PC-9 (cell line): Measurements from ENCODE around the gene C6orf136. TPM values are rescaled to one million over a fixed set of nuclear protein-coding genes. Genes with fewer than 3 reads are reported as not detected.

Experiments used
- BruUV-seq: library from RNA; stranded (reverse); fragments of 400-500 nt; replicated peaks from 2 replicates; lab custom pipeline; 2021; lab: Mats Ljungman, UMichigan
- CTCF ChIA-PET: fragments of 300-600 bp; sonication (Branson Sonifier 250); formaldehyde crosslinking; loops from one replicate; lab custom pipeline; 2022; ENCODE audit warnings: antibody characterized with exemption; lab: Charles Lee
- POLR2A ChIA-PET: fragments of 300-600 bp; sonication (Branson Sonifier 250); formaldehyde crosslinking; loops from one replicate; lab custom pipeline; 2022; ENCODE audit warnings: antibody characterized with exemption; ENCODE audit not compliant: unreplicated experiment; lab: Charles Lee
- DNase-seq, 2 experiments: peaks; one replicate each; pipeline versions ENCODE4 v3.0.0 to v3.0.0-alpha.2; 2015 to 2022; ENCODE audit warnings: mixed read lengths in 1 of 2
- H2AFZ ChIP-seq: fragments of 200-600 bp; sonication (generic); 2 replicates; pipeline ENCODE4 v1.8.1; 2017; ENCODE audit warnings: antibody characterized with exemption
- H3F3A ChIP-seq: fragments of 200-600 bp; sonication (generic); 2 replicates; pipeline ENCODE4 v1.8.1; 2017; ENCODE audit warnings: antibody characterized with exemption, mild to moderate bottlenecking, low read depth; ENCODE audit not compliant: insufficient read depth
- H3K27ac ChIP-seq: fragments of 200-600 bp; sonication (generic); 2 replicates; pipeline ENCODE4 v1.6.1; 2016; ENCODE audit warnings: mixed run types
- H3K27me3 ChIP-seq: fragments of 200-600 bp; sonication (generic); 2 replicates; pipeline ENCODE4 v1.6.1; 2016; ENCODE audit warnings: low read depth, mixed run types; ENCODE audit not compliant: insufficient read depth
- H3K36me3 ChIP-seq: fragments of 200-600 bp; sonication (generic); 2 replicates; pipeline ENCODE4 v1.6.1; 2016; ENCODE audit warnings: low read depth, mixed run types
- H3K4me1 ChIP-seq: fragments of 200-600 bp; sonication (generic); replicated peaks from 2 replicates; pipeline ENCODE4 v1.6.1; 2016; ENCODE audit warnings: mixed run types; ENCODE audit not compliant: insufficient read depth
- H3K4me2 ChIP-seq: fragments of 200-600 bp; sonication (generic); 2 replicates; pipeline ENCODE4 v1.6.1; 2017; ENCODE audit warnings: mixed run types
- H3K4me3 ChIP-seq: fragments of 200-600 bp; sonication (generic); 2 replicates; pipeline ENCODE4 v1.6.1; 2016; ENCODE audit warnings: mixed run types
- H3K79me2 ChIP-seq: fragments of 200-600 bp; sonication (generic); 2 replicates; pipeline ENCODE4 v1.6.1; 2017; ENCODE audit warnings: low read depth, mixed run types
- H3K9me2 ChIP-seq: fragments of 200-600 bp; sonication (generic); 2 replicates; pipeline ENCODE4 v1.8.1; 2017; ENCODE audit warnings: mild to moderate bottlenecking; ENCODE audit not compliant: insufficient read depth
- H3K9me3 ChIP-seq: fragments of 200-600 bp; sonication (generic); 2 replicates; pipeline ENCODE4 v1.8.1; 2016; ENCODE audit warnings: low read depth; ENCODE audit not compliant: insufficient read depth
- H4K20me1 ChIP-seq: fragments of 200-600 bp; sonication (generic); 2 replicates; pipeline ENCODE4 v1.8.1; 2017; ENCODE audit not compliant: insufficient read depth
- EZH2 ChIP-seq: fragments of 200-600 bp; sonication (generic); IDR thresholded peaks from 2 replicates; pipeline ENCODE4 v1.8.0; 2017; ENCODE audit warnings: antibody characterized with exemption, low read depth
- intact Hi-C: fragments of 100-400 bp; cut with micrococcal nuclease; formaldehyde crosslinking; loops from one replicate; pipeline ENCODE4 v1.10.0; 2022; ENCODE audit not compliant: unreplicated experiment
- total RNA-seq: library from RNA; stranded (reverse); gene quantifications from 2 replicates; pipeline ENCODE4 v1.2.3, GENCODE V29; 2021
- TF ChIP-seq, protein P1 (sequence below): fragments of 200-600 bp; sonication (generic); conservative IDR thresholded peaks from 2 replicates; pipeline ENCODE4 v1.6.1; 2017; ENCODE audit warnings: mixed run types, antibody characterized with exemption, mild to moderate bottlenecking, moderate library complexity

The C6orf136 gene
- total RNA-seq, 1 experiment from 2014 or later, result 21.2 TPM

GRCh38 chr6:30687659-30688431 is 40.9 kb downstream of the C6orf136 start:
- TF ChIP-seq, protein P1, sequence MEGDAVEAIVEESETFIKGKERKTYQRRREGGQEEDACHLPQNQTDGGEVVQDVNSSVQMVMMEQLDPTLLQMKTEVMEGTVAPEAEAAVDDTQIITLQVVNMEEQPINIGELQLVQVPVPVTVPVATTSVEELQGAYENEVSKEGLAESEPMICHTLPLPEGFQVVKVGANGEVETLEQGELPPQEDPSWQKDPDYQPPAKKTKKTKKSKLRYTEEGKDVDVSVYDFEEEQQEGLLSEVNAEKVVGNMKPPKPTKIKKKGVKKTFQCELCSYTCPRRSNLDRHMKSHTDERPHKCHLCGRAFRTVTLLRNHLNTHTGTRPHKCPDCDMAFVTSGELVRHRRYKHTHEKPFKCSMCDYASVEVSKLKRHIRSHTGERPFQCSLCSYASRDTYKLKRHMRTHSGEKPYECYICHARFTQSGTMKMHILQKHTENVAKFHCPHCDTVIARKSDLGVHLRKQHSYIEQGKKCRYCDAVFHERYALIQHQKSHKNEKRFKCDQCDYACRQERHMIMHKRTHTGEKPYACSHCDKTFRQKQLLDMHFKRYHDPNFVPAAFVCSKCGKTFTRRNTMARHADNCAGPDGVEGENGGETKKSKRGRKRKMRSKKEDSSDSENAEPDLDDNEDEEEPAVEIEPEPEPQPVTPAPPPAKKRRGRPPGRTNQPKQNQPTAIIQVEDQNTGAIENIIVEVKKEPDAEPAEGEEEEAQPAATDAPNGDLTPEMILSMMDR, result no peak
- TF ChIP-seq EZH2, result no peak
- no peaks in the 10 kb centered on the region for H4K20me1 ChIP-seq

DNA sequence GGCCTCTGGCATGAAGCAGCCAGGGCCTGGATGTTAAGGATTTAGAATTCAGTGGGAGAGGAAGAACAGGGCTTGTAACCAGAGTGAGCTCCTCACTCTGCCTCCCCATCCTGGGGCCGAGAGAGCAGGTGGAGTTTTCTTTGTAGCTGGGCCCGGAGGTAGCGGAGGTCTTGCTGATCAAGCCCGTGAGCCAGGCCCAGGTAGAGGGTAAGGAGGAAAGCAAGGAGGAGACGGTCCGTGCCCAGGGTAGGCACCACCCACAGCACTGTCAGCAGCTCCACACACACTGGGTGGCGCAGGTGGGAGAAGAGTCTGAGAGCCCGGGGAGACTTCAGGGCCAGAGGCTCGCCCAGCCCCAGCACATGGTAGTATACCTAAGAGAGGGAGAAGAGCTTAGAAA is 41.6 kb downstream of the C6orf136 start:
- BruUV-seq, result no TSS peak
- Histone ChIP-seq H2AFZ (no peak overlapping the region), H3K36me3 (no peaks in the 10 kb centered on the region), H3F3A (peaks cover 25% of the 10 kb centered on the region), H3K79me2 (peaks cover 40% of the 10 kb centered on the region), H3K4me3 (no peak overlapping the region; the same call in 1 of the 2 replicates), H3K4me1 (peaks cover 44% of the 10 kb centered on the region), H3K27ac (no peak overlapping the region), H3K4me2 (peak overlapping the region; percentile 93), H3K9me2 (no peaks in the 10 kb centered on the region), H3K9me3 (no peaks in the 10 kb centered on the region), H3K27me3 (no peaks in the 10 kb centered on the region), H4K20me1 (no peaks in the 10 kb centered on the region)
- intact Hi-C loops, result no loop called here
- DNase-seq, result no peak
- POLR2A ChIA-PET, result no interaction called here
- TF ChIP-seq EZH2, result no peak
- TF ChIP-seq, protein P1, result no peak
- CTCF ChIA-PET, result interaction anchor here (0.7 kb wide), 1 partner anchor 28 kb away, joined by 3 read pairs; the partner anchor contains the start of gene MDC1

More at GRCh38 chr6:30687659-30688431, 40.9 kb downstream of the C6orf136 start:
- Histone ChIP-seq H2AFZ (peak overlapping the region; percentile 92), H3K27ac (peak overlapping the region; percentile 72), H3K9me2 (no peaks in the 10 kb centered on the region), H3K4me1 (peaks cover 51% of the 10 kb centered on the region), H3K9me3 (no peaks in the 10 kb centered on the region), H3K36me3 (no peaks in the 10 kb centered on the region), H3K79me2 (peaks cover 47% of the 10 kb centered on the region), H3K4me2 (peak overlapping the region; percentile 93), H3F3A (peaks cover 32% of the 10 kb centered on the region), H3K4me3 (peak overlapping the region; percentile 98), H3K27me3 (no peaks in the 10 kb centered on the region)
- peak in 1 of 2 experiments; percentile 38 for DNase-seq
- intact Hi-C loops, result loop anchor here (1.0 to 2.0 kb wide), 4 partner anchors 29 to 226 kb away; partner anchors contain the start of genes MDC1, MRPS18B, PPP1R10 and VARS2
- BruUV-seq, result TSS peak; percentile 51
- ChIA-PET POLR2A (interaction anchor here (0.6 to 1.2 kb wide), 3 partner anchors 10 to 73 kb away, joined by 5 to 7 read pairs (median 6); no protein-coding TSS in a partner anchor), CTCF (interaction anchor here (0.6 kb wide), 1 partner anchor 65 kb away, joined by 4 read pairs; no protein-coding TSS in a partner anchor)

DNA sequence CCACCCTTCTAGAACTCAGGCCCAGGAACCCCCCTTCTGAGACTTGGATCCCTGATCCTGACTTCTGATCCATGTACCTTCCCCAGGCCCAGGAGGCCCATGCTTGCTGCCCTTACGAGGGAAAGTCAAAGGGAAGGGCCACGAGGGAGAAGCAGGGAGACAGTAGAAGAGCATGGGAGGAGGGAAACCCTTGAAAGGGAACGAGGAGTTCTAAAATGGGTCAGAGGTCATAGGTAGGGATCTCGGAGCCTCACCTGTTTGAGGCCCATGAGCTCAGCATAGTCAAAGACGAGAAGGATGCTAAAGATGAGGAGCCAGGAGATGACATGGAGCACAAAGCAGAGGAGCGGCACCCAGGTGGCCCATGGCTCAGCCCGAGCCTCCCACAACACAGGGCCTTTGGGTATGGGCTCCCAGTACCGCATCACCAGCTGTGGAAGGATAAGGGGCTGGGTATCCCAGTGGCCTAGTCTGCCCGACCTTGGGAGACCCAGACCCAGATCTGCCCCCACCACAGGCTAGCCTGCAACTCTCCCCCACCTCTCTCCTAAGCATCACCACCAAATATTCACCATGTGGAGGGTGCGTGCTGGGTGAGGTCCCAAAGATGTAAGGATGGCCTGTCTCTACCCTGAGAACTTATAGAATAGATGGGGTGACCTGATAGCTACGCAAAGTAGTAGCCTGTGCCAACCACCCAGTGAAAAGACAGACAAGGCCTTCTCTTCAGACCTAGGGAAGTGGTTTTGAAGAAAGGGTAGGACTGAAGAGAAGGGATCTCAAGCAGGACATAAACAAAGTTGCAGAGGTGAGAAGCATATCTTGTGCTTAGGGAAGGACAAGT is 42.3 kb downstream of the C6orf136 start:
- Histone ChIP-seq H3K9me3 (no peaks in the 10 kb centered on the region), H3K4me1 (peaks cover 41% of the 10 kb centered on the region), H4K20me1 (no peaks in the 10 kb centered on the region), H3F3A (peaks cover 18% of the 10 kb centered on the region; the same call in 1 of the 2 replicates), H3K79me2 (peaks cover 33% of the 10 kb centered on the region), H3K4me3 (no peak overlapping the region), H3K9me2 (no peaks in the 10 kb centered on the region), H3K27ac (no peak overlapping the region), H3K36me3 (no peaks in the 10 kb centered on the region), H3K27me3 (no peaks in the 10 kb centered on the region), H2AFZ (no peak overlapping the region), H3K4me2 (0 out of 2 replicates have a peak overlapping the region, but pooled peaks have one; percentile 93)
- ChIA-PET POLR2A (no interaction called here), CTCF (interaction anchor here (0.7 kb wide), 1 partner anchor 27 kb away, joined by 3 read pairs; the partner anchor contains the start of gene MDC1)
- TF ChIP-seq, protein P1, result no peak
- no peak for TF ChIP-seq EZH2
- DNase-seq, result no peak
- intact Hi-C loops, result no loop called here
- no TSS peak for BruUV-seq
